Measurements from ENCODE around the gene DAGLA.

DNA sequence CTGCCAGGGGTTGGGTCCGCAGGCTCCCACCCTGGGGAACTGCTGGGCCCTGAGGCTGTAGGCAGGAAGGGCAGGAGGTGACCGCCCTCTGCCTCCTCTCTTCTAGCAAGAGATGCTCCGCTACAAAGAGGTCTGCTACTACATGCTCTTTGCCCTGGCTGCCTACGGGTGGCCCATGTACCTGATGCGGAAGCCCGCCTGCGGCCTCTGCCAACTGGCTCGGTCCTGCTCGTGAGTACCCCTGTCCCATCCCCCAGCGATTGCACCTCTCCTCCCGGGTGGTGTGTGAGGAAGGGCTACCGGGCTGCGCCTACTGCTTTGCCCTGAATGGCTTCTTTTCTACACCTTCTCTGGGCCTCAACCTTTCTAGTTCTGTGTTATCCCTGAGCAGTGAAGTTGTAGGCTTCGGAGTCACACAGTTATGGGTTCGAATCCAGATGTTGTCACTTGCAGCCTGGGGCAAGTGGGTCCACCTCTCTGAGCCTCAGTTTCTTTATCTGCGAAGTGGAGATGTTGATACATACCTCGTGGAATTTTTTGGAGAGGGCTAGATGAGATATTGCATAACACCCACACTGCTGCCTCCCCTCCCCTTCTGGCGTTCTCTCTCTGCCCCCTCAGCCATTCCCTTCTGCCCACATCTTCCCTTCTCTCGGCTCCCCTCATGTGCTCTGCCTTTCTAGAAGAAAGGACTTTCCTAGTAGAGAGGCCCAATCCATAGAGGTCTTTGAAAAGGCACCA, 51.2 kb downstream of the DAGLA start:
- TF ChIP-seq ZNF274 (IDR thresholded peaks at IDR 0.05; ENCODE audit: low read depth, low read length) (no peak), YY1 (IDR thresholded peaks at IDR 0.05; ENCODE audit: insufficient read depth, insufficient read length) (no peak)

Measured in NT2/D1 (cell line).